Neural progenitor cell (in vitro differentiated cells): ENCODE results near the gene C4orf50. TPM values are rescaled to one million over a fixed set of nuclear protein-coding genes. Genes with fewer than 3 reads are reported as not detected.

Source experiments
- DNase-seq: peaks from one replicate; pipeline ENCODE4 v3.0.0-alpha.2; 2016; ENCODE audit warnings: low spot score
- H2AFZ ChIP-seq: fragments of 200-600 bp; sonication (generic); replicated peaks from 2 replicates; pipeline ENCODE4 v1.6.1; 2016; ENCODE audit warnings: antibody characterized with exemption
- H3F3A ChIP-seq: fragments of 200-600 bp; sonication (generic); 2 replicates; pipeline ENCODE4 v1.6.1; 2016; ENCODE audit warnings: antibody characterized with exemption, low read depth
- H3K27ac ChIP-seq: fragments of 200-600 bp; sonication (generic); 2 replicates; pipeline ENCODE4 v1.5.1; 2016; ENCODE audit warnings: mild to moderate bottlenecking
- H3K27me3 ChIP-seq: fragments of 200-600 bp; sonication (generic); 2 replicates; pipeline ENCODE4 v1.6.1; 2016; ENCODE audit warnings: mild to moderate bottlenecking, moderate library complexity
- H3K36me3 ChIP-seq: fragments of 200-600 bp; sonication (generic); 2 replicates; pipeline ENCODE4 v1.5.1; 2016
- H3K4me1 ChIP-seq: fragments of 200-600 bp; sonication (generic); 2 replicates; pipeline ENCODE4 v1.6.1; 2016; ENCODE audit warnings: mixed run types
- H3K4me2 ChIP-seq: fragments of 200-600 bp; sonication (generic); 2 replicates; pipeline ENCODE4 v1.6.1; 2016
- H3K4me3 ChIP-seq: fragments of 200-600 bp; sonication (generic); 2 replicates; pipeline ENCODE4 v1.5.1; 2016
- H3K79me2 ChIP-seq: fragments of 200-600 bp; sonication (generic); 2 replicates; pipeline ENCODE4 v1.6.1; 2016; ENCODE audit warnings: low read depth
- H3K9ac ChIP-seq: fragments of 200-600 bp; sonication (generic); 2 replicates; pipeline ENCODE4 v1.6.1; 2016
- H3K9me3 ChIP-seq: fragments of 200-600 bp; sonication (generic); 2 replicates; pipeline ENCODE4 v1.5.1; 2016; ENCODE audit warnings: low read depth
- H4K20me1 ChIP-seq: fragments of 200-600 bp; sonication (generic); 2 replicates; pipeline ENCODE4 v1.6.1; 2016; ENCODE audit warnings: low read depth
- H3K27ac Mint-ChIP-seq: 3 replicates; pipeline ENCODE4 v1.8.0; 2021; ENCODE audit warnings: mixed read lengths
- H3K27me3 Mint-ChIP-seq: 2 replicates; pipeline ENCODE4 v1.8.0; 2022; ENCODE audit warnings: low read depth, mild to moderate bottlenecking, inconsistent platforms, moderate library complexity, mixed read lengths; ENCODE audit not compliant: insufficient read depth
- H3K36me3 Mint-ChIP-seq: 3 replicates; pipeline ENCODE4 v1.8.0; 2021; ENCODE audit warnings: mixed read lengths
- H3K4me1 Mint-ChIP-seq: 3 replicates; pipeline ENCODE4 v1.8.0; 2021; ENCODE audit warnings: mixed read lengths
- H3K4me3 Mint-ChIP-seq: 3 replicates; pipeline ENCODE4 v1.8.0; 2021; ENCODE audit warnings: mild to moderate bottlenecking, moderate library complexity, mixed read lengths
- H3K9me3 Mint-ChIP-seq: 3 replicates; pipeline ENCODE4 v1.8.0; 2020; ENCODE audit warnings: mixed read lengths
- CTCF ChIP-seq: fragments of 200-600 bp; sonication (generic); IDR thresholded peaks from 2 replicates; pipeline ENCODE4 v1.5.1; 2017; ENCODE audit warnings: antibody characterized with exemption, mild to moderate bottlenecking
- EZH2 ChIP-seq: fragments of 200-600 bp; sonication (generic); IDR thresholded peaks from 2 replicates; pipeline ENCODE4 v1.6.1; 2017; ENCODE audit warnings: antibody characterized with exemption, mild to moderate bottlenecking, moderate library complexity
- EZH2phosphoT487 ChIP-seq: fragments of 200-600 bp; sonication (generic); IDR thresholded peaks from 2 replicates; pipeline ENCODE4 v1.6.1; 2017; ENCODE audit warnings: antibody characterized with exemption
- total RNA-seq: library from RNA; depleted of rRNA; stranded (reverse); fragments of >200 nt; gene quantifications from 2 replicates; pipeline ENCODE4 v1.2.3, GENCODE V29; 2015; ENCODE audit warnings: low replicate concordance

C4orf50 gene
- total RNA-seq, 1 donor from 2014 or later = 0.32 TPM

GRCh38 chr4:5933996-5934831 is 84.0 kb downstream of the C4orf50 start:
- Histone ChIP-seq H3K36me3 (no peaks in the 10 kb centered on the region), H3F3A (no peaks in the 10 kb centered on the region), H3K9me3 (no peaks in the 10 kb centered on the region), H3K9ac (no peak overlapping the region), H4K20me1 (peaks cover 4% of the 10 kb centered on the region), H3K79me2 (no peaks in the 10 kb centered on the region), H3K4me3 (no peak overlapping the region), H3K27ac (no peak overlapping the region), H2AFZ (no peak overlapping the region), H3K4me1 (peaks cover 8% of the 10 kb centered on the region), H3K4me2 (no peak overlapping the region), H3K27me3 (peaks cover 56% of the 10 kb centered on the region)
- peaks cover 22% of the 10 kb centered on the region for H3K4me1 Mint-ChIP-seq
- no peak overlapping the region for H3K27ac Mint-ChIP-seq
- no peaks in the 10 kb centered on the region for H3K9me3 Mint-ChIP-seq
- H3K4me3 Mint-ChIP-seq = no peak overlapping the region
- TF ChIP-seq EZH2phosphoT487 (no peak), CTCF (no peak), EZH2 (no peak)
- H3K27me3 Mint-ChIP-seq = peaks cover 16% of the 10 kb centered on the region
- H3K36me3 Mint-ChIP-seq = no peaks in the 10 kb centered on the region
- no peak for DNase-seq

GRCh38 chr4:5933116-5933515 is 85.1 kb downstream of the C4orf50 start:
- peaks cover 55% of the 10 kb centered on the region for H3K27me3 ChIP-seq
- Mint-ChIP-seq H3K4me3 (no peak overlapping the region), H3K4me1 (peaks cover 13% of the 10 kb centered on the region), H3K27me3 (peaks cover 15% of the 10 kb centered on the region), H3K27ac (no peak overlapping the region), H3K9me3 (no peaks in the 10 kb centered on the region), H3K36me3 (no peaks in the 10 kb centered on the region)
- H3K27ac ChIP-seq = no peak overlapping the region
- no peaks in the 10 kb centered on the region for H3K36me3 ChIP-seq
- H3F3A ChIP-seq = no peaks in the 10 kb centered on the region
- no peak for DNase-seq
- no peaks in the 10 kb centered on the region for H3K9me3 ChIP-seq
- peaks cover 2% of the 10 kb centered on the region for H4K20me1 ChIP-seq
- H3K4me2 ChIP-seq = no peak overlapping the region
- H3K4me3 ChIP-seq = no peak overlapping the region
- H3K4me1 ChIP-seq = peaks cover 3% of the 10 kb centered on the region
- TF ChIP-seq EZH2phosphoT487 (no peak), EZH2 (no peak), CTCF (no peak)
- H2AFZ ChIP-seq = no peak overlapping the region
- no peak overlapping the region for H3K9ac ChIP-seq
- H3K79me2 ChIP-seq = no peaks in the 10 kb centered on the region

- Histone ChIP-seq H2AFZ (no peak overlapping the region), H3K4me3 (no peak overlapping the region), H3F3A (no peaks in the 10 kb centered on the region), H3K79me2 (no peaks in the 10 kb centered on the region), H3K9ac (no peak overlapping the region), H3K27me3 (peaks cover 45% of the 10 kb centered on the region), H3K4me1 (no peaks in the 10 kb centered on the region), H4K20me1 (no peaks in the 10 kb centered on the region), H3K27ac (no peak overlapping the region), H3K36me3 (no peaks in the 10 kb centered on the region), H3K9me3 (no peaks in the 10 kb centered on the region), H3K4me2 (no peak overlapping the region)
- Mint-ChIP-seq H3K27ac (peak overlapping the region; percentile 31), H3K4me1 (peaks cover 19% of the 10 kb centered on the region), H3K9me3 (no peaks in the 10 kb centered on the region), H3K36me3 (no peaks in the 10 kb centered on the region), H3K27me3 (peaks cover 11% of the 10 kb centered on the region), H3K4me3 (no peak overlapping the region)
- DNase-seq = no peak
- TF ChIP-seq EZH2phosphoT487 (no peak), EZH2 (no peak), CTCF (no peak)
Observed at GRCh38 chr4:5932035-5932568, 86.1 kb downstream of the C4orf50 start.
